GM18520 (cell line): ENCODE results near the gene PI4KA.
"Not testable (repeated sequence)": the region's sequence is repeated elsewhere in the genome, so short reads cannot be mapped to it uniquely, and the experiment has no call there.

Experiments
- ATAC-seq: cut with Tn5 transposase; IDR thresholded peaks from one replicate; pipeline ENCODE4 v1.9.1; 2021; ENCODE audit not compliant: unreplicated experiment

The PI4KA gene

DNA sequence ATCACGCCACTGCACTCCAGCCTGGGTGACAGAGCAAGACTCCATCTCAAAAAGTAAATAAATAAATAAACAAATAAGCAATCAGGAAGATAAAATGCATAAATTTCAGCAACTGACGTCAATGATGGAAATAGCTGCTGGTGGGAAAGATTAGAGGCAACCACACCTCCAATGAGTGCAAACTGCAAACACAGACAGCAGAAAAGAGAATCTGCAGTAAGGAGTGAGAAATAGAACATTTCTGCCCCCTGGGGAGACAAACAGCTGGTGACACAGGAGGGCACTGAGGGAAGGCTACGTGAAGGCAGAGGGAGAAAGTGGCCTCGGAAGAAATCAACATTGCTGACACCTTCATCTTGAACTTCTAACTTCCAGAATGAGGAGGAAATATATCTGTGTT is 6.5 kb downstream of the PI4KA start:
- no peak for ATAC-seq

DNA sequence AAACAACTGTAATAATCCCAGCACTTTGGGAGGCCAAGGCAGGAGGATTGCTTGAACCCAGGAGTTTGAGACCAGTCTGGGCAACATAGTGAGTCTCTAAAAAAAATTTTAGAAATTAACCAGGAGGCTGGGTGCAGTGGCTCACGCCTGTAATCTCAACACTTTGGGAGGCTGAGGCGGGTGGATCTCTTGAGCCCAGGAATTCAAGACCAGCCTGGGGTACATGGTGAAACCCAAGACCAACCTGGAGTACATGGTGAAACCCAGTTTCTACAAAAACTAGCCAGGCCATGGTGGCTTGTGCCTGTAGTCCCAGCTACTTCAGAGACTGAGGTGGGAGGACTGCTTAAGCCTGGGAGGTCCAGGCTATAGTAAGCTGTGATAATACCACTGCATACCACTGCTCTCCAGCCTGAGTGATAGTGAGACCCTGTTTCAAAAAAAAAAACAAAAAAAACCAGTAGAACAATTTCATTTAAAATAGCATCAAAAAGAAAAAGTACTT is 11.2 kb downstream of the PI4KA start:
- ATAC-seq: no peak

DNA sequence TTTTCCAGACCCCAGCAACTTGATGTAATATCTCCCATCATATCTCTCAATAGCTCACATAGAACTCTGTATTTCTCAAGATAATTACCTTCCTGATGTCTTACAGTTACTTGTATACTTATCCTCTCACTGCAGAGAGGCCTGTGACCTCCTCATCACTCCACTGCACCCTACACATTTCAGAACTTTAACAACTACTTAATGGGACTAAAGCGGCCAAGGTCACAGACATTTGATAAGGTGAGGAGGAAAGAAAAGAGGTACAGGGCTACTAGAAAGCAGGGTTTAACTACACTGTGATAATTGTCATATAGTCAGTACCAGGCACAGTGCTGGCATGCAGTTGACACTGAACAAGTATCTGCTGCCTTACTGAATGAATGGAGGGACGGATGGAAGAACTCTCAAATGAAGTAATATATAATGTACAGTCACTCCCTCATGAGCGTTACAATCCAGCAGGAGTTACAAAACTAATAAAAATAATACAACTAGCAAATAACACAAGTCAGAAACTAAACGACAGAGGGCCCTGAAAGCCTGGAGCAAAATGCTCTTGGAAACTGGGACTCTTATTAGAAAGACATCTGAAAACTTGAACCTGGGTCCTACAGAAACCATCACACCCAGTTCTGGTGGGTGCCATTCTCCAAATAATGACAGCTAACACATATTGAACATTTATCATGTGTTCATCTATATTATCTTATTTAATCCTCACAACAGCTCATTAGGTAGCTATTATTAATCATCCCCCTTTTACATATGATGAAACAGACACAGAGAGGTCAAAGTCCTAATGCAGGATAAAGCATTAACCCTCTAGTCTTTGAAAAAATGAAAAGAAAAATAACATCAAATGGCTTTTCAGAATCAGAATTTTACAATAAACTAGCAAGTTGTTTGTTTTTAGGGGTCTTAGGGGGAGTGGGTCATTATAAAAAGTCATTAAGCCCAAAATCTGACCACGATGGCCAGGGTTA is 14.3 kb downstream of the PI4KA start:
- ATAC-seq: no peak

DNA sequence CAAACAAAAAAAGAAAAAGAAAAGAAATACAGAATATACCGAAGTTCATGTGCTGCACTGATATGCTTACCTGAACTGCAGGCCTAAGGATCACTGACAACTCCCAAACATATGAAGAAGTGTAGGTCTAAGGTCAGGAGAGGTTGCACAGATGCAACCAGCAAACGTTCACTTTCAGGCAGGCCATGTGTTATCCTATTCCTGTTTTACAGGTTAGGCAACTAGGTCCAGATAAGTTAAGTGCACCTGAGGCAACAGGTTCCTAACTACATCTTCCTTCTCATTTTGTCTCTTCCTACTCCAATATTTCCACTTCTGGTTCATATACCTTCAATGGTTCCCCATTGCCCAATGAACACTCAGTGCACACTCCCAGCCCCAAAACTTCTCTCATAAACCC is 15.1 kb downstream of the PI4KA start:
- ATAC-seq: no peak

- ATAC-seq: no peak
Measured at GRCh38 chr22:20840646-20841371, 17.8 kb downstream of the PI4KA start.

DNA sequence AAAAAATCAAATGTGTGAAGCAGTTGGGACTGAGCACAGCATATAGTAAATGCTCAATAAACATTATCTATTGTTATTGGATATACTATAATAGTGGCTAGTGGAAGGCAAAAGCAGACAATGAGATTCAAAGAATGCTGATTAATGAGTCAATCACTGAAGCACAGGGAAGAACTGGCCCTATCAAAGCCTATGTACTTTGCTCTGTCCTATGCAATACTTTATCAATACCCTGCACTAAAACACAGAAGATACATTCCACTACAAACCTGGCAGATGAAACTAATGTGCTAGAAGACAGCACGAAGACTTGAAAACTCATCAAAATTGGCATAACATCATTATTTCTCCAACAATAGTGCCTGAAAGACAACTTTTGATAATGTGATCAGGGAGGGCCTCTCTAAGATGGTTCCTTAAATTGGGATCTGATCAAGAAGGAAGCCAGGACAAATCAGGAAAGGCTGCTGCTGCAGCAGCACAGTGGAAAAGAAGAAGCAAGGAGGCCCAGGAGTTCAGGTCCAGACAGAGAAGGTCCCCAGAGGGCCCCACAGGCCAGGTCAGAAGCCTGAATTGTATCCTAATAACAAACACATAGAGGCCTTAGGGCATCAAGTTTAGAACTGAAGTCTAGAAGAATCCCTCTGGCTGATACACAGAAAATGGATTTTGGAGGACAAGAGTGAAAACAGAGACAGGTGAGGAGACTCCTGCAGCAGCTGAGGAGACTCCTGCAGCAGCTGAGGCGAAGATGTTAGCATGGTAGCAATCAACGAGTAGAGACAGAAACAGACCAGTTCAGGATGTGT is 18.6 kb downstream of the PI4KA start:
- no peak for ATAC-seq

- ATAC-seq: not testable (repeated sequence)
Measured at GRCh38 chr22:20839354-20839753, 19.3 kb downstream of the PI4KA start.

GRCh38 chr22:20836987-20837823 is 21.4 kb downstream of the PI4KA start:
- ATAC-seq: no peak

- no peak for ATAC-seq
Measured at GRCh38 chr22:20834725-20835124, 23.9 kb downstream of the PI4KA start.

GRCh38 chr22:20834206-20834605 is 24.4 kb downstream of the PI4KA start:
- ATAC-seq: no peak

DNA sequence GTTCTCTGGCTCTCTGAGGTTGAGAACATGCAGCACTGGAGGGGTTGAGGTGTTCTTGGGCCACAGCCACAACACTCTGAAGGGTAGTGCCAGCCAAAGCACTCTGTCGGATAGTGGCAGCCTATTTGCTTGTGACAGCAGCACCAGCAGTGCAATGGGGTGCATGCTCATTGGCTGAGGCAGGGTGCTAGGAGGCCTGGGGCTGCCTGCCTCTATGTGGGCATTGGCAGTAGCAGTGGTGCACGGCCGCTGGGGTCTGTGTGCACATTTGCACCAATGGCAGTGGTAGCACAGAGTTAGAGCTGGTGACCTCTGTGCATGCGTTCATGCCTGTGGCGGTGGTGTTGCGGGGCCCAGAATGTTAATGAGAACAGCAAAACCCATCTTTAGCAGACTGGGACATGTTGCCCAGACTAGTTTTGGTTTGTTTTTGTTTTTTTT is 25.4 kb downstream of the PI4KA start:
- no peak for ATAC-seq

DNA sequence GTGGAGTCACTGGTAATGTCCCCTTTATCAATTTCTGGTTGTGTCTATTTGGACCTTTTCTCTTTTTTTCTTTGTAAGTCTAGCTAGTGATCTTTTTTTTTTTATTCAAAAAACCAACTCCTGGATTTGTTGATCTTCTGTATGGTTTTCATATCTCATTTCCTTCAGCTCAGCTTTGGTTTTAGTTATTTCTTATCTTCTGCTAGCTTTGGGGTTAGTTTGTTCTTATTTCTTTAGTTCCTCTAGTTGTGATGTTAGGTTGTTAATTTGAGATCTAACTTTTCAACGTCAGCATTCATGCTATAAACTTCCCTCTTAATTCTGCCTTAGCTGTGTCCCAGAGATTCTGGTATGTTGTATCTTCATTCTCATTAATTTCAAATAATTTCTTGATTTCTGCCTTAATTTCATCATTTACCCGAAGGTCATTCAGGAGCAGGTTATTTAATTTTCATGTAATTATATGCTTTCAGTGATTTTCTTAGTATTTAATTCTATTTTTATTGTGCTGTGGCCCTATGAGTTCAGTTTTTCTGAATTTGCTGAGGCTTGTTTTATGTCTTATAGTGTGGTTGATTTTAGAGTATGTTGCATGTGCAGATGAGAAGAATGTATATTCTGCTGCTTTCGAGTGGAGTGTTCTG is 29.0 kb downstream of the PI4KA start:
- no peak for ATAC-seq

DNA sequence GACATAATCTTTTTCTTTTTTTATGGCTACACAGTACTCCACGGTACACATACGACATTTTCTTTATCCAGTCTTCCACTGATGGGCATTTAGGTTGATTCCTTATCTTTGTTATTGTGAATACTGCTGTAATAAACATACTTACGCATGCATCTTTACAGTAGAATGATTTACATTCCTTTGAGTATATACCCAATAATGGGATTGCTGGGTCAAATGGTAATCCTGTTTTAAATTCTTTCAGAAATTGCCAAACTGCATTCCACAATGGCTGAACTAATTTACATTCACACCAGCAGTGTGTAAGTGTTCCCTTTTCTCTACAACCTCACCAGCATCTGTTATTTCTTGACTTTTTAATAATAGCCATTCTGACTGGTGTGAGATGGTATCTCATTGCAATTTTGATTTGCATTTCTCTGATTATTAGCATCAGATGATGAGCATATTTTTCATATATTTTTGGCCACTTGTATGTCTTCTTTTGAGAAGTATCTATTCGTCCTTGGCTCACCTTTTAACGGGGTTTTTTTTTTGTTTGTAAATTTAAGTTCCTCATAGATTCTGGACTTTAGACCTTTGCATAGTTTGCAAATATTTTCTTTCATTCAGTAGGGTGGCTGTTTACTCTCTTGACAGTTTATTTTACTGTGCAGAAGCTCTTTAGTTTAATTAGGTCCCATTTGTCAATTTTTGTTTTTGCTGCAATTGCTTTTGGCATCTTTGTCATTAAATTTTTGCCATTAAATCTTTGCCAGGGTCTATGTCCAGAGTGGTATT is 32.0 kb downstream of the PI4KA start:
- not testable (repeated sequence) for ATAC-seq

- no peak for ATAC-seq
Measured at GRCh38 chr22:20825624-20826023, 33.0 kb downstream of the PI4KA start.

GRCh38 chr22:20825216-20825615 is 33.4 kb downstream of the PI4KA start:
- ATAC-seq: not testable (repeated sequence)

DNA sequence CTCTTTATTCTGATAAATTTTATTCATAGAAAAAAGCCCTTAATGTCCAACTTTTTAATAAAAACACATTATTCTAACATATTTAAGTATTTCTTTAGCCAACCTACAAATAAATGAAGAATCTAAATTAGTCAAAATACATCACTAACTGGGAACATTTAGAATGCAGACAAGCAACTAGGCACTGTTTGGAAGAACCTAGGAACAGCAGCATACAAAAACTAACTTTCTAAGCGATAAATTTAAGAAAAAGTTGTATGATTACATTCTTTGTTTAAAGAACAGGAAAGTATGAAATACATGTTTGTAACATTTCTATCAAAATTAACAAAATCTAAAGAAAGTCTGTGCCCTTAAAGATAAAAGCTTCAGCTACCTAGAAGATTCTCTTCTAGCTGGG is 35.3 kb downstream of the PI4KA start:
- ATAC-seq: no peak

- ATAC-seq: no peak
Measured at GRCh38 chr22:20822240-20822639, 36.4 kb downstream of the PI4KA start.

DNA sequence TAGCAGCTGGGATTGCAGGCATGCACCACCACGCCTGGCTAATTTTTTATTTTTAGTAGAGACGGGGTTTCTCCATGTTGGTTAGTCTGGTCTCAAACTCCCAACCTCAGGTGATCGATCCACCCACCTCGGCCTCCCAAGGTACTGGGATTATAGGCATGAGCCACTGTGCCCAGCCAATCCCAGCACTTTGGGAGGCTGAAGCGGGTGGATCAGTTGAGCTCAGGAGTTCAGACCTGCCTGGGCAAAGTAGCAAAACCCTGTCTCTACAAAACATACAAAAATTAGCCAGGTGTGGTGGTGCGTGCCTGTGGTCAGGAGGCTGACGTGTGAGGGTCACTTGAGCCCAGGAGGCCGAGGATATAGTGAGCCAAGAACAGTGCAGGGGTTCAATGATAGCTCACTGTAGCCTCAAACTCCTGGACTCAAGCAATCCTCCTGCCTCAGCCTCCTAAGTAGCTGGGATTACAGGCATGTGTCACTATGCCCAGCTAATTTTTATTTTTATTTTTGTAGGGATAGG is 36.8 kb downstream of the PI4KA start:
- not testable (repeated sequence) for ATAC-seq

- no peak for ATAC-seq
Measured at GRCh38 chr22:20819471-20819870, 39.1 kb downstream of the PI4KA start.
